GM12878 (cell line): ENCODE data around the gene SHROOM1. TPM values are rescaled to one million over a fixed set of nuclear protein-coding genes. Genes with fewer than 3 reads are reported as not detected.

Source experiments
- ATAC-seq: fragments of 200-7000 bp; cut with Tn5 transposase; 3 replicates; pipeline ENCODE4 v1.9.1; 2020; ENCODE audit warnings: mild to moderate bottlenecking, moderate library complexity
- BruUV-seq: library from RNA; stranded (reverse); fragments of 400-500 nt; replicated peaks from 2 replicates; lab custom pipeline; 2021; lab: Mats Ljungman, UMichigan
- CTCF ChIA-PET: fragments of 300-600 bp; sonication (Branson Sonifier 250); formaldehyde crosslinking; extraction: SDS; loops from one replicate; lab custom pipeline; 2021; ENCODE audit warnings: inconsistent platforms; lab: Yijun Ruan, JAX
- POLR2A ChIA-PET: fragments of 350-600 bp; formaldehyde crosslinking; extraction: SDS; loops from one replicate; lab custom pipeline; 2021; ENCODE audit warnings: inconsistent platforms; lab: Charles Lee
- RAD21 ChIA-PET: fragments of 300-600 bp; sonication (Branson Sonifier 250); formaldehyde crosslinking; loops from one replicate; lab custom pipeline; 2023; ENCODE audit warnings: antibody characterized with exemption; ENCODE audit not compliant: unreplicated experiment; lab: Charles Lee
- SMC1A ChIA-PET: fragments of 300-600 bp; sonication (Branson Sonifier 250); formaldehyde crosslinking; loops from one replicate; lab custom pipeline; 2023; ENCODE audit not compliant: unreplicated experiment, uncharacterized antibody; lab: Charles Lee
- DNase-seq: peaks from one replicate; pipeline ENCODE4 v3.0.0-alpha.2; 2011; ENCODE audit warnings: low read depth, low spot score
- FAIRE-seq: peaks from 3 replicates; lab custom pipeline; 2011; peaks lifted over from hg19 to GRCh38; lab: Jason Lieb, UNC
- H2AFZ ChIP-seq: 2 replicates; pipeline ENCODE4 v1.6.0; 2011; ENCODE audit warnings: low read depth, low read length, control low read depth; ENCODE audit not compliant: control insufficient read depth
- H3K27ac ChIP-seq: 2 replicates; pipeline ENCODE4 v1.5.1; 2011; ENCODE audit warnings: control low read depth; ENCODE audit not compliant: control insufficient read depth, insufficient read depth
- H3K27me3 ChIP-seq, 2 experiments: replicated peaks in 1 of 2; 2 replicates each; pipeline versions ENCODE4 v1.6.0 to v1.6.1; 2011; ENCODE audit warnings: low read length in 1 of 2; ENCODE audit not compliant: control insufficient read depth in 2 of 2, insufficient read depth in 2 of 2
- H3K36me3 ChIP-seq, 2 experiments: 2 replicates each; pipeline ENCODE4 v1.5.1; 2011; ENCODE audit warnings: low read length in 1 of 2; ENCODE audit not compliant: control insufficient read depth in 2 of 2, insufficient read depth in 2 of 2
- H3K4me1 ChIP-seq: 2 replicates; pipeline ENCODE4 v1.6.1; 2011; ENCODE audit warnings: mild to moderate bottlenecking, low read length, moderate library complexity, mixed read lengths; ENCODE audit not compliant: control insufficient read depth, insufficient read depth
- H3K4me2 ChIP-seq: 2 replicates; pipeline ENCODE4 v1.6.0; 2011; ENCODE audit warnings: control low read depth; ENCODE audit not compliant: control insufficient read depth, insufficient read depth
- H3K4me3 ChIP-seq: fragments of 200-600 bp; sonication (generic); 2 replicates; pipeline ENCODE4 v1.5.1; 2016
- H3K79me2 ChIP-seq: 2 replicates; pipeline ENCODE4 v1.6.0; 2011; ENCODE audit warnings: low read length; ENCODE audit not compliant: control insufficient read depth, insufficient read depth
- H3K9ac ChIP-seq: 2 replicates; pipeline ENCODE4 v1.8.0; 2011; ENCODE audit warnings: low read length, control low read depth, mixed read lengths; ENCODE audit not compliant: control insufficient read depth, insufficient read depth
- H3K9me3 ChIP-seq: replicated peaks from 3 replicates; pipeline ENCODE4 v1.5.1; 2011; ENCODE audit warnings: mild to moderate bottlenecking, low read length; ENCODE audit not compliant: control insufficient read depth, insufficient read depth
- H4K20me1 ChIP-seq: 2 replicates; pipeline ENCODE4 v1.6.0; 2011; ENCODE audit not compliant: control insufficient read depth, insufficient read depth
- EP300 ChIP-seq, 2 experiments: fragments of 150-350 bp in 1 of 2; IDR thresholded peaks; 2 replicates each; pipeline ENCODE4 v1.6.1; 2011 to 2012; ENCODE audit warnings: low read depth in 2 of 2, low read length in 2 of 2, borderline replicate concordance in 1 of 2, improper control_type of control experiment in 1 of 2, inconsistent platforms in 1 of 2; ENCODE audit not compliant: control insufficient read depth in 1 of 2
- ESRRA ChIP-seq: IDR thresholded peaks from 2 replicates; pipeline ENCODE4 v1.6.1; 2012; ENCODE audit warnings: mild to moderate bottlenecking, low read length, improper control_type of control experiment
- ETV6 ChIP-seq, 2 experiments: fragments of 450-650 bp in 1 of 2; IDR thresholded peaks in 1 of 2; conservative IDR thresholded peaks in 1 of 2; 2 replicates each; pipeline ENCODE4 v1.6.1; 2014; ENCODE audit warnings: antibody characterized with exemption in 1 of 2, borderline replicate concordance in 1 of 2, low read depth in 1 of 2, mild to moderate bottlenecking in 1 of 2, moderate library complexity in 1 of 2
- IRF5 ChIP-seq: fragments of 450-650 bp; IDR thresholded peaks from 2 replicates; pipeline ENCODE4 v1.6.1; 2017; ENCODE audit warnings: borderline replicate concordance
- LARP7 ChIP-seq: fragments of 450-650 bp; IDR thresholded peaks from 2 replicates; pipeline ENCODE4 v1.6.1; 2017; ENCODE audit warnings: mild to moderate bottlenecking
- MEF2A ChIP-seq: IDR thresholded peaks from 2 replicates; pipeline ENCODE4 v1.6.1; 2011; ENCODE audit warnings: low read depth, mild to moderate bottlenecking, low read length, moderate library complexity; ENCODE audit not compliant: insufficient read depth
- MTA2 ChIP-seq: fragments of 450-650 bp; IDR thresholded peaks from 2 replicates; pipeline ENCODE4 v1.6.1; 2016; ENCODE audit warnings: low read depth, mild to moderate bottlenecking, moderate library complexity
- MXI1 ChIP-seq: fragments of 150-350 bp; IDR thresholded peaks from 2 replicates; pipeline ENCODE4 v1.6.1; 2011; ENCODE audit warnings: low read depth, mild to moderate bottlenecking, inconsistent platforms, low read length, improper control_type of control experiment
- NR2C1 ChIP-seq: fragments of 450-650 bp; IDR thresholded peaks from 2 replicates; pipeline ENCODE4 v1.6.1; 2017; ENCODE audit warnings: antibody characterized with exemption, mild to moderate bottlenecking, moderate library complexity
- RELA ChIP-seq: fragments of 450-650 bp; IDR thresholded peaks from 2 replicates; pipeline ENCODE4 v1.8.0; 2014; ENCODE audit warnings: borderline replicate concordance; ENCODE audit not compliant: partially characterized antibody
- SIX5 ChIP-seq: IDR thresholded peaks from 2 replicates; pipeline ENCODE4 v1.6.1; 2011; ENCODE audit warnings: mild to moderate bottlenecking, low read depth, low read length, moderate library complexity; ENCODE audit not compliant: severe bottlenecking
- TCF3 ChIP-seq: IDR thresholded peaks from 2 replicates; pipeline ENCODE4 v1.6.1; 2012; ENCODE audit warnings: low read depth, mild to moderate bottlenecking, low read length, borderline replicate concordance; ENCODE audit not compliant: insufficient read depth
- WGBS: methylation state at CpG from one replicate; pipeline ENCODE4 v1.1.6; 2016; ENCODE audit warnings: low lambda C conversion rate; ENCODE audit not compliant: insufficient replicate concordance, insufficient coverage; ENCODE audit errors: missing lambda C conversion rate; 5-methylcytosine and 5-hydroxymethylcytosine counted together
- in situ Hi-C: fragments of 300-500 bp; cut with MboI; formaldehyde crosslinking; loops from 9 replicates; pipeline ENCODE4 v1.14.3; 2018; ENCODE audit warnings: mixed read lengths
- intact Hi-C: fragments of 100-400 bp; cut with micrococcal nuclease; formaldehyde crosslinking; loops from one replicate; pipeline ENCODE4 v1.14.2; 2022; ENCODE audit not compliant: unreplicated experiment
- polyA plus RNA-seq, 11 experiments: library from polyadenylated mRNA; depleted of rRNA in 4 of 11; unstranded in 6 of 11; stranded (reverse) in 5 of 11; fragments of >200 nt; fragmentation: Nextera tagmentation in 4 of 11; fragmentation: Illumina TruSeq in 1 of 11; extraction: Ambion mirVana in 4 of 11; extraction: Trizol in 1 of 11; gene quantifications; 1 replicate in 1 of 11; 2 replicates in 10 of 11; pipeline versions ENCODE4 v1.2.1 to v1.2.3, GENCODE V29; 2011 to 2016; ENCODE audit warnings: inconsistent platforms in 2 of 11, missing spikeins in 2 of 11, low read depth in 1 of 11
- total RNA-seq, 4 experiments: library from RNA; depleted of rRNA in 3 of 4; stranded (reverse); fragments of >200 nt in 3 of 4; fragmentation: Illumina TruSeq in 1 of 4; extraction: Trizol in 1 of 4; gene quantifications; 2 replicates each; pipeline versions ENCODE4 v1.2.1 to v1.2.3, GENCODE V29; 2013 to 2021
- TF ChIP-seq, protein P1 (sequence below): fragments of 450-650 bp; formaldehyde crosslinking; IDR thresholded peaks from 2 replicates; pipeline ENCODE4 v1.5.0; 2022; ENCODE audit warnings: mild to moderate bottlenecking, missing genetic modification characterization

Gene SHROOM1
- total and polyA plus RNA-seq, 10 of the 15 experiments (the other 5 are each of a cell fraction or from before 2014, with no cell fraction given) = 0.05 to 3.9 (median 1.3) TPM

GRCh38 chr5:132823481-132824050, 6.9 kb downstream of the SHROOM1 start:
- RAD21 ChIA-PET = interaction anchor here (1.0 to 1.7 kb wide), 2 partner anchors 241 to 297 kb away, joined by 3 to 7 read pairs; no protein-coding TSS in a partner anchor
- no peaks in the 10 kb centered on the region for H3K79me2 ChIP-seq
- in situ Hi-C loops = loop anchor here (10.0 kb wide), 1 partner anchor 299 kb away; no protein-coding TSS in a partner anchor
- H3K27me3 ChIP-seq = peaks cover 0 to 2% of the 10 kb centered on the region in 2 experiments; a peak in 3 of 4 replicates
- H2AFZ ChIP-seq = no peak overlapping the region
- DNase-seq (no peak), ATAC-seq (no peak), FAIRE-seq (no peak)
- intact Hi-C loops = loop anchor here (5.0 kb wide), 2 partner anchors 86 to 231 kb away; partner anchors contain the start of gene KIF3A
- no TSS peak for BruUV-seq
- no peaks in the 10 kb centered on the region for H4K20me1 ChIP-seq
- H3K4me3 ChIP-seq = no peak overlapping the region
- no peak overlapping the region for H3K27ac ChIP-seq
- SMC1A ChIA-PET = interaction anchor here (0.7 to 10.9 kb wide), 4 partner anchors 69 to 437 kb away, joined by 3 to 129 read pairs (median 3); no protein-coding TSS in a partner anchor
- CTCF ChIA-PET = interaction anchor here (0.6 to 6.5 kb wide), 4 partner anchors 30 to 1307 kb away, joined by 4 to 58 read pairs (median 4); no protein-coding TSS in a partner anchor
- H3K9ac ChIP-seq = no peak overlapping the region
- H3K4me2 ChIP-seq = no peak overlapping the region
- no peaks in the 10 kb centered on the region; the same call in 1 of the 2 replicates for H3K4me1 ChIP-seq
- H3K9me3 ChIP-seq = no peaks in the 10 kb centered on the region
- POLR2A ChIA-PET = interaction anchor here (0.6 kb wide), 1 partner anchor 27 kb away, joined by 6 read pairs; no protein-coding TSS in a partner anchor
- 65% methylated on average over 7 of the region's 7 CpGs for WGBS
- H3K36me3 ChIP-seq = no peaks in the 10 kb centered on the region
- TF ChIP-seq MTA2 (no peak), RELA (no peak), ESRRA (no peak), EP300 (IDR thresholded peaks at IDR 0.05; ENCODE audit: borderline replicate concordance in 1 of 2, control insufficient read depth in 1 of 2, low read depth in 2 of 2, low read length in 2 of 2) (no peak), NR2C1 (no peak), ETV6 (conservative IDR thresholded peaks at IDR 0.05 in 1 of 2, IDR thresholded peaks at IDR 0.05 in 1 of 2; ENCODE audit: borderline replicate concordance in 1 of 2, low read depth in 1 of 2) (no peak), MXI1 (no peak), TCF3 (no peak), IRF5 (no peak), SIX5 (no peak), LARP7 (no peak), MEF2A (no peak)
- TF ChIP-seq, protein P1, sequence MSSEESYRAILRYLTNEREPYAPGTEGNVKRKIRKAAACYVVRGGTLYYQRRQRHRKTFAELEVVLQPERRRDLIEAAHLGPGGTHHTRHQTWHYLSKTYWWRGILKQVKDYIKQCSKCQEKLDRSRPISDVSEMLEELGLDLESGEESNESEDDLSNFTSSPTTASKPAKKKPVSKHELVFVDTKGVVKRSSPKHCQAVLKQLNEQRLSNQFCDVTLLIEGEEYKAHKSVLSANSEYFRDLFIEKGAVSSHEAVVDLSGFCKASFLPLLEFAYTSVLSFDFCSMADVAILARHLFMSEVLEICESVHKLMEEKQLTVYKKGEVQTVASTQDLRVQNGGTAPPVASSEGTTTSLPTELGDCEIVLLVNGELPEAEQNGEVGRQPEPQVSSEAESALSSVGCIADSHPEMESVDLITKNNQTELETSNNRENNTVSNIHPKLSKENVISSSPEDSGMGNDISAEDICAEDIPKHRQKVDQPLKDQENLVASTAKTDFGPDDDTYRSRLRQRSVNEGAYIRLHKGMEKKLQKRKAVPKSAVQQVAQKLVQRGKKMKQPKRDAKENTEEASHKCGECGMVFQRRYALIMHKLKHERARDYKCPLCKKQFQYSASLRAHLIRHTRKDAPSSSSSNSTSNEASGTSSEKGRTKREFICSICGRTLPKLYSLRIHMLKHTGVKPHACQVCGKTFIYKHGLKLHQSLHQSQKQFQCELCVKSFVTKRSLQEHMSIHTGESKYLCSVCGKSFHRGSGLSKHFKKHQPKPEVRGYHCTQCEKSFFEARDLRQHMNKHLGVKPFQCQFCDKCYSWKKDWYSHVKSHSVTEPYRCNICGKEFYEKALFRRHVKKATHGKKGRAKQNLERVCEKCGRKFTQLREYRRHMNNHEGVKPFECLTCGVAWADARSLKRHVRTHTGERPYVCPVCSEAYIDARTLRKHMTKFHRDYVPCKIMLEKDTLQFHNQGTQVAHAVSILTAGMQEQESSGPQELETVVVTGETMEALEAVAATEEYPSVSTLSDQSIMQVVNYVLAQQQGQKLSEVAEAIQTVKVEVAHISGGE (CRISPR knock-in tag) = no peak
